Gastroesophageal sphincter (tissue), 4 donors: ENCODE data around the gene ASGR2. TPM values are rescaled to one million over a fixed set of nuclear protein-coding genes. Genes with fewer than 3 reads are reported as not detected.
"Not testable (repeated sequence)": the region's sequence is repeated elsewhere in the genome, so short reads cannot be mapped to it uniquely, and the experiment has no call there.

ENCODE experiments used
- ATAC-seq: fragments of 150-250 bp; one replicate; pipeline ENCODE4 v1.9.1; 2016; ENCODE audit warnings: mild to moderate bottlenecking, moderate library complexity
- H3K27ac ChIP-seq, 4 donors: fragments of 200-600 bp; sonication (generic) in 3 of 4; 1 replicate in 3 of 4; 2 replicates in 1 of 4; pipeline ENCODE4 v1.5.1; 2016 to 2019
- H3K27me3 ChIP-seq: fragments of 200-600 bp; sonication (generic); one replicate; pipeline ENCODE4 v1.5.1; 2019
- H3K36me3 ChIP-seq, 2 donors: fragments of 200-600 bp; sonication (generic); one replicate each; pipeline ENCODE4 v1.5.1; 2019; ENCODE audit warnings: control low read depth in 1 of 2
- H3K4me1 ChIP-seq, 3 donors: fragments of 200-600 bp; sonication (generic); 1 replicate in 2 of 3; 2 replicates in 1 of 3; pipeline ENCODE4 v1.5.1; 2016 to 2019; ENCODE audit warnings: control low read depth in 2 of 3
- H3K4me3 ChIP-seq, 2 donors: fragments of 200-600 bp; sonication (generic); one replicate each; pipeline ENCODE4 v1.5.1; 2019; ENCODE audit warnings: mild to moderate bottlenecking in 1 of 2, moderate library complexity in 1 of 2
- H3K9me3 ChIP-seq, 3 donors: fragments of 200-600 bp; sonication (generic); one replicate each; pipeline ENCODE4 v1.5.1; 2017 to 2019; ENCODE audit warnings: control low read depth in 2 of 3
- CTCF ChIP-seq, 4 experiments: fragments of 200-600 bp in 2 of 4; fragments of 450-650 bp in 2 of 4; sonication (generic) in 1 of 4; IDR thresholded peaks; one replicate each; pipeline ENCODE4 v1.5.1; 2017 to 2019; ENCODE audit warnings: antibody characterized with exemption in 4 of 4, mild to moderate bottlenecking in 2 of 4, moderate library complexity in 2 of 4
- EP300 ChIP-seq: sonication (generic); formaldehyde crosslinking; IDR thresholded peaks from one replicate; pipeline ENCODE4 v1.6.1; 2017; ENCODE audit warnings: antibody characterized with exemption, mild to moderate bottlenecking
- POLR2A ChIP-seq, 2 donors: fragments of 450-650 bp; IDR thresholded peaks; one replicate each; pipeline ENCODE4 v1.6.1; 2017; ENCODE audit warnings: antibody characterized with exemption in 2 of 2, mild to moderate bottlenecking in 2 of 2, moderate library complexity in 1 of 2
- POLR2AphosphoS5 ChIP-seq: sonication (generic); formaldehyde crosslinking; IDR thresholded peaks from one replicate; pipeline ENCODE4 v1.6.1; 2017; ENCODE audit warnings: antibody characterized with exemption
- WGBS, 2 donors: methylation state at CpG; one replicate each; pipeline ENCODE4 v1.1.5; 2018; ENCODE audit warnings: low coverage in 1 of 2; 5-methylcytosine and 5-hydroxymethylcytosine counted together
- total RNA-seq, 4 donors: library from RNA; depleted of rRNA; stranded (reverse); fragments of >200 nt; gene quantifications; one replicate each; pipeline ENCODE4 v1.1.0, GENCODE V29; 2016

Gene ASGR2
- 1 to 10 TPM in 1 of 4 donors, under 1 TPM in 1, not detected in 2; 0.79 to 1.3 TPM for total RNA-seq

- Histone ChIP-seq H3K9me3 (peaks cover 0 to 7% (median 0%) of the 10 kb centered on the region in 3 donors), H3K4me1 (no peaks in the 10 kb centered on the region), H3K4me3 (no peak within 1 kb of the TSS), H3K36me3 (no peaks in the 10 kb centered on the region), H3K27me3 (peaks cover 67% of the 10 kb centered on the region), H3K27ac (peak within 1 kb of the TSS in 1 of 4 donors; percentile 23)
- no peak for ATAC-seq
- 33 to 68% methylated on average over 1 to 5 of the region's 14 CpGs for WGBS, 2 donors
- TF ChIP-seq CTCF (IDR thresholded peaks at IDR 0.05), result no peak
- no peak for TF ChIP-seq POLR2A (IDR thresholded peaks at IDR 0.05)
- TF ChIP-seq POLR2AphosphoS5, result no peak
- no peak for TF ChIP-seq EP300
Measured at GRCh38 chr17:7114241-7114874, at the start of gene ASGR2. ASGR2 (minus strand) TSS chr17:7114822; CDS start chr17:7114240, 582 bp downstream.

GRCh38 chr17:7159571-7159970 lies 44.9 kb upstream of the ASGR2 start:
- H3K27me3 ChIP-seq, result peaks cover 43% of the 10 kb centered on the region
- not testable (repeated sequence) for H3K27ac ChIP-seq, H3K4me1 ChIP-seq, ATAC-seq, H3K4me3 ChIP-seq, H3K36me3 ChIP-seq, H3K9me3 ChIP-seq
- WGBS, 2 donors, result 57 to 60% methylated on average over 9 to 10 of the region's 10 CpGs

GRCh38 chr17:7158424-7158823 lies 43.8 kb upstream of the ASGR2 start:
- not testable (repeated sequence) for H3K4me1 ChIP-seq, H3K36me3 ChIP-seq, ATAC-seq, H3K27ac ChIP-seq, H3K4me3 ChIP-seq, H3K9me3 ChIP-seq
- WGBS, 2 donors, result 88% methylated on average over 9 to 10 of the region's 10 CpGs
- peaks cover 52% of the 10 kb centered on the region for H3K27me3 ChIP-seq

- ATAC-seq, result no peak
- Histone ChIP-seq H3K27me3 (peaks cover 61% of the 10 kb centered on the region), H3K36me3 (no peaks in the 10 kb centered on the region), H3K27ac (no peak overlapping the region), H3K4me3 (no peak overlapping the region), H3K4me1 (no peaks in the 10 kb centered on the region), H3K9me3 (no peaks in the 10 kb centered on the region)
- TF ChIP-seq POLR2A (IDR thresholded peaks at IDR 0.05) (no peak), EP300 (no peak), POLR2AphosphoS5 (no peak), CTCF (IDR thresholded peaks at IDR 0.05) (no peak)
- WGBS, 2 donors, result 57% methylated on average over 10 of the region's 10 CpGs; no CpG with 5 or more reads in 1 of the 2 donors
Measured at GRCh38 chr17:7156342-7156940, 41.8 kb upstream of the ASGR2 start.

- TF ChIP-seq CTCF (IDR thresholded peaks at IDR 0.05), result no peak
- TF ChIP-seq POLR2AphosphoS5, result no peak
- no peak for TF ChIP-seq POLR2A (IDR thresholded peaks at IDR 0.05)
- TF ChIP-seq EP300, result no peak
- no peak overlapping the region for H3K4me3 ChIP-seq
- peaks cover 50% of the 10 kb centered on the region for H3K27me3 ChIP-seq
- 52% methylated on average over 2 of the region's 3 CpGs; no CpG with 5 or more reads in 1 of the 2 donors for WGBS, 2 donors
- H3K9me3 ChIP-seq, result no peaks in the 10 kb centered on the region
- H3K36me3 ChIP-seq, result no peaks in the 10 kb centered on the region
- no peaks in the 10 kb centered on the region for H3K4me1 ChIP-seq
- ATAC-seq, result no peak
- no peak overlapping the region for H3K27ac ChIP-seq
Measured at GRCh38 chr17:7147772-7148171, 33.1 kb upstream of the ASGR2 start.

GRCh38 chr17:7146115-7146514 lies 31.5 kb upstream of the ASGR2 start:
- no peak for TF ChIP-seq EP300
- no peak for TF ChIP-seq POLR2A (IDR thresholded peaks at IDR 0.05)
- TF ChIP-seq CTCF (IDR thresholded peaks at IDR 0.05), result no peak
- TF ChIP-seq POLR2AphosphoS5, result no peak
- 14 to 15% methylated on average over 3 to 5 of the region's 6 CpGs for WGBS, 2 donors
- Histone ChIP-seq H3K4me3 (no peak overlapping the region), H3K9me3 (no peaks in the 10 kb centered on the region), H3K4me1 (no peaks in the 10 kb centered on the region), H3K27me3 (peaks cover 43% of the 10 kb centered on the region), H3K36me3 (no peaks in the 10 kb centered on the region), H3K27ac (no peak overlapping the region)
- no peak for ATAC-seq
